ENCODE results near the gene FARP1.

Gene FARP1

GRCh38 chr13:98476106-98476505, 333.2 kb downstream of the FARP1 start:
- no peak for TF ChIP-seq BCL11B (tag by site-specific recombination; IDR thresholded peaks at IDR 0.05; ENCODE audit: low read depth)
- no peak for TF ChIP-seq ZSCAN18 (tag by site-specific recombination; IDR thresholded peaks at IDR 0.05)
- TF ChIP-seq SETDB1 (IDR thresholded peaks at IDR 0.05; ENCODE audit: insufficient read length, low read length) = no peak
- TF ChIP-seq ZFP37 (tag by site-specific recombination; IDR thresholded peaks at IDR 0.05) = no peak
- no peak for TF ChIP-seq ZNF629 (tag by site-specific recombination; IDR thresholded peaks at IDR 0.05)
- TF ChIP-seq ZBTB1 (tag by site-specific recombination; IDR thresholded peaks at IDR 0.05) = no peak
- TF ChIP-seq FEZF1 (tag by site-specific recombination; IDR thresholded peaks at IDR 0.05) = no peak
- TF ChIP-seq ZNF785 (tag by site-specific recombination; IDR thresholded peaks at IDR 0.05) = no peak
- Histone ChIP-seq H3K4me1 (ENCODE audit: control insufficient read depth, insufficient read depth, low read length) (peaks cover 3% of the 10 kb centered on the region; the same call in 1 of the 2 replicates), H3K9me3 (ENCODE audit: control insufficient read depth, insufficient read depth, low read depth, low read length) (no peaks in the 10 kb centered on the region), H3K27ac (ENCODE audit: extremely low read depth, low read depth, low read length) (no peak overlapping the region), H3K4me3 (ENCODE audit: low read depth, low read length) (no peak overlapping the region), H3K36me3 (ENCODE audit: control insufficient read depth in 2 of 2, insufficient read depth in 1 of 2, low read length in 2 of 2) (peaks cover 0 to 33% of the 10 kb centered on the region in 2 experiments; a peak in 1 of 3 replicates)
- CTCF ChIA-PET = interaction anchor here (0.7 to 0.9 kb wide), 3 partner anchors 10 to 551 kb away, joined by 3 read pairs; no protein-coding TSS in a partner anchor
- POLR2A ChIA-PET = no interaction called here

GRCh38 chr13:98476538-98476966, 333.7 kb downstream of the FARP1 start:
- H3K4me3 ChIP-seq (ENCODE audit: low read depth, low read length) = no peak overlapping the region
- CTCF ChIA-PET = interaction anchor here (0.7 to 0.8 kb wide), 2 partner anchors 11 to 551 kb away, joined by 3 read pairs; no protein-coding TSS in a partner anchor
- H3K9me3 ChIP-seq (ENCODE audit: control insufficient read depth, insufficient read depth, low read depth, low read length) = no peaks in the 10 kb centered on the region
- peaks cover 0 to 28% of the 10 kb centered on the region in 2 experiments; a peak in 1 of 3 replicates for H3K36me3 ChIP-seq (ENCODE audit: control insufficient read depth in 2 of 2, insufficient read depth in 1 of 2, low read length in 2 of 2)
- peaks cover 6% of the 10 kb centered on the region; the same call in 1 of the 2 replicates for H3K4me1 ChIP-seq (ENCODE audit: control insufficient read depth, insufficient read depth, low read length)
- H3K27ac ChIP-seq (ENCODE audit: extremely low read depth, low read depth, low read length) = no peak overlapping the region
- TF ChIP-seq SCRT2 (tag by site-specific recombination; IDR thresholded peaks at IDR 0.05) (peak; percentile 84), ZNF341 (tag by site-specific recombination; IDR thresholded peaks at IDR 0.05; ENCODE audit: low read depth) (no peak)
- POLR2A ChIA-PET = no interaction called here

GRCh38 chr13:98478189-98479129, 335.6 kb downstream of the FARP1 start:
- H3K27ac ChIP-seq (ENCODE audit: extremely low read depth, low read depth, low read length) = no peak overlapping the region
- POLR2A ChIA-PET = no interaction called here

More at GRCh38 chr13:98478189-98479129, 335.6 kb downstream of the FARP1 start:
- CTCF ChIA-PET = interaction anchor here (0.6 to 1.2 kb wide), 3 partner anchors 11 to 361 kb away, joined by 3 read pairs; no protein-coding TSS in a partner anchor
- H3K4me1 ChIP-seq (ENCODE audit: control insufficient read depth, insufficient read depth, low read length) = peaks cover 12% of the 10 kb centered on the region
- no peak overlapping the region for H3K4me3 ChIP-seq (ENCODE audit: low read depth, low read length)
- no peaks in the 10 kb centered on the region for H3K9me3 ChIP-seq (ENCODE audit: control insufficient read depth, insufficient read depth, low read depth, low read length)
- peaks cover 0 to 13% of the 10 kb centered on the region in 2 experiments; a peak in 1 of 3 replicates for H3K36me3 ChIP-seq (ENCODE audit: control insufficient read depth in 2 of 2, insufficient read depth in 1 of 2, low read length in 2 of 2)
- TF ChIP-seq KLF7 (tag by site-specific recombination; IDR thresholded peaks at IDR 0.05; ENCODE audit: borderline replicate concordance) = no peak
- TF ChIP-seq INSM2 (tag by site-specific recombination; IDR thresholded peaks at IDR 0.05) = no peak
- no peak for TF ChIP-seq KLF9 (tag by site-specific recombination; IDR thresholded peaks at IDR 0.05; ENCODE audit: low read depth)
- no peak for TF ChIP-seq OVOL3 (tag by site-specific recombination; IDR thresholded peaks at IDR 0.05)
- TF ChIP-seq ZSCAN30 (tag by site-specific recombination; IDR thresholded peaks at IDR 0.05) = no peak
- TF ChIP-seq ZNF776 (tag by site-specific recombination; IDR thresholded peaks at IDR 0.05; ENCODE audit: borderline replicate concordance) = no peak
